Measurements from ENCODE around the gene MAB21L3.

Gene MAB21L3

DNA sequence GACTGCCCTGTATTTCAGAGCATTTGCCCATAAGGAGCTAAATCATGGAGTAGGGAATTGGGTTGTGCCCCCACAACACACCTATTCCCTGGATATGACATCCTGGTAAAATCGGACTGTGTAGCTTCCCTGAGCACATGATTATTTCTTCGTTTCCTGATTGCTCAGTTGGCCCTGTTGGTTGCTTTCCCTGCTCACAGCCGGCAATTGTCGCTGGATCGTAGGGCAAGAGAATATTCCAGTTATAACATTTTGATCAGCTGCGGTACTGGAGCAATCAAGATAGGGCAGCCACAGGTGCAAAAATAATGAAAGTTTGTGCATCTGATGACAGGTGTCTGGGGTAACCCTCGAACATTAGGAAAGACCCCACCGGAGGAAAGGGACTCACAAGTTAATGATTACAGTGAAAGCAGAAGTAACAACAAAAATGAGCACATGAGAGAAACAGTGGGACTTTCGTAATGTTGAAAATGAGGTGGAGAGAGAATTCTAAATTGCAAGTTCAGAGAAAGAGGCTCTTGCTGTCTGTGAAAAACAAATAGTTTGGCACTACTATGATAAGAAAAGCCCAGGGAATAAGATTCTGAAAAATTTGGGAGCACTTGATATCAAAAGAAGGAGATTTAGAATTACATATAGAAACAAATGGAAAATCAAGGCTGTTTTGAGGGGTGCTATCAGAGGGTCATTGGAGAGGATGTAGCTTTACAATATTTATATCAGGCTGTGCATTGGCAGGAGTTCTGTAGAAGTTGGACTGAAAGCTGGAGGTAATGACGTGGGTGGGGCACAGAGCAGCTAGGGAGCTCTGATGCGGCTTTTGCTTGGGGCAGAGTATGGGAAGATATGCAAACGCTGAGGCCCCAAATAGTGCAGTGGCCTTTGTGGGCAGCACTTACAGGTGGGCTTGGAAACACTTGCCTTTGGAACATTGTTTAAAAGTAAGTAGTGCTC, at the start of gene MAB21L3:
Gene MAB21L3 (plus strand): TSS at position 833 of the 957 bp plus-strand sequence. CDS start 1,217 bp downstream, outside the sequence.
- DNase-seq (ENCODE audit: low read depth in 3 of 3, low spot score in 1 of 3) = no peak

DNA sequence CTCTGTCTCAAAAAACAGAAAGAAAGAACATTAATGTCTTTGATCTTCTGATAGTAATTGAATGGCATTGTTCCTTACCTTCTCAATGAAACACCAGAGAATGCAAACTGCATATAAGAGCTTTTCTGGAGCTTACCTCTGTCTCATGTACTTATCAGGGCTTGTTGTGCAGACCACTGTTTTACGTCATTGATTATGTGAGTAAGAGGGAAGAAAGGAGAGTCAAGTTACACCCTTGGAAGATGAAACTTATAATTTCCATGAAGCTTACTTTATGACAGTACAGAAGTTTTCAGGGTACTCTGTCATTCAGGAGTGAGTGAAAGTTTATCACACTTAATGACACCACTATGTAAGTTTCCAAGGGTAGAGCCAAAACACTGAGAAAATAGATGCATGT, 49.0 kb upstream of the MAB21L3 start:
- DNase-seq (ENCODE audit: low read depth in 3 of 3, low spot score in 1 of 3) = no peak

DNA sequence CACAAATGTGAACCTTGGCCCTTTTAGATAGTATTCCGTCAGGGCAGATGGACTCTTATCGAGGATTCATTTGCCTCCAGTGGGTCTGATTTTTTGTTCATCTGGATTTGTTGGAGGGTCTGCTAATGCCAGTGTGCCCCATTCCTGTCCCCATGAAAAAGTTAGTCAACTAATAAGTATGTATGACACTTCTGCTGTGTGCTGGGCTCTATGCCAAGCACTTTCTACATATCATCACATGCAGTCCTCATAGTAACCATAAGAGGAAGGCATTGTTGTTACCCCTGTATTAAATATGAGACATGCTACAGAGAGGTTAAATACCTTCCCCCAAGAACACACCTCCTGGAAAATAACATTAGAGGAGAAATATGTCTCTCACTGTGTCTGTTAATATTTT, 46.6 kb upstream of the MAB21L3 start:
- no peak for DNase-seq (ENCODE audit: low read depth in 3 of 3, low spot score in 1 of 3)

DNA sequence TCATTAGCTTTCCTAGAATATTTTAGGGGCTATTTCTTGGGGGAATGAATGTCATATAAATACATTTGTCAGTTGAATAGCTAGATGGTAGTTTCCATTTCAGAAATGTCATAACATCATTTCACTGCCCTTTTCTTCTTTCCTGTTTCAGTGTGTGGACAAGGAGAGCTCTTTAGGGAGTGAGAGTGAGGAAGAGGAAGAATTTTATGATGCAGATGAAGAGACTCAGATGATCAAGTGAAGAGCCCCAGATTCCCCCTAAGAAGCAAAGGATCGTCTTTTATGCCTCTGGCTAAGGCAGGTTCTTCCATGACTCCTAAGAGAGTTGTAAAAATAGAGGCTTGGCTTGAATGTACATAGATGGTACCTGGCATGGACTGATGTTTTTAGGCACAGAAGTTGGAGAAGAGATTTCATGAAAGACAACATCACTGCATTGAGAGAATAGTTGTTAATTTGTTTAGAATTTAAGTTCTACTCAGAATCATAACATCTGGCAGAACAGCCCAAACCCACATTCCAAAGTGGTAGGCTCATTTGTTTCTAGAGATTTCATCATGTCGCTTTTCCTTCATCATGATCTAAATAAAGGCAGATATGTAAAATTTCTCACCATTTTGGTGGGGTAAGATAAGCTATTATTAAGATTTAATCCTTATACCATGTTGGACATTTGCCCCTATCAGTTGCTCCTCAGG, 44.2 kb upstream of the MAB21L3 start:
- no peak for DNase-seq (ENCODE audit: low read depth in 3 of 3, low spot score in 1 of 3)

DNA sequence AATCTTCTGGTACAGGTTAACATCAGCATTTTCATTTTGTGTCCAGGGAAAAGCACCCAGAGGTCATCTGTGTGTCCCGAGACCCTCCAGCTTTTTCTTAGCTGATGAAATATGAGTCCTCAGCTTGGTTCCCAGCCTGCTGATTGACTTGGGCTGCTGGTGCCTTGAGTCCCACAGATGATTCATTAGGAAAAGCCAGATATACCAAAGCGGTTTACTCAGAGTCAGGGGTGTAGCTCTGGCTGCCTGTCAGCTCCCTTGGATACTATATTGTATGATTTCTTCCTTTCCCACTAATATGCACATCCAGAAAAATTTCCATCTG, 43.7 kb upstream of the MAB21L3 start:
- no peak for DNase-seq (ENCODE audit: low read depth in 3 of 3, low spot score in 1 of 3)

DNA sequence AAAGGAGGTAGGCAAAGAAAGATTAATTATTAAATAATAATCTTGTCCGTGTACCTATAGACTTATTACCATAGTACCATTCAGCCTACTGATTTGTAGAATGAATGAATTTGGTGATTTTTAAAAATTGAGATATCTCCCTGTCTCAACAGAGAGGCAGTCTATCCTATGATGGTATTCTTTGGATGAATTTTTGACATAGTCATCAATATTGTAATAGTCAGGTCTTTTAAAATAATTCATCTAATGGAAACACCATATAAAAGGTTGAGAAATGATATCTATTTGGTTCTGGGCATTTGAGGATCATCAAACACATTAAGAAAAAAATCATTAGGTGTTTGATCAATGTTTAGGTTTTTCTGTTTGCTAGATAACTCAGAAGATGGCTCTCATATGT, 35.6 kb upstream of the MAB21L3 start:
- DNase-seq (ENCODE audit: low read depth in 3 of 3, low spot score in 1 of 3) = no peak

DNA sequence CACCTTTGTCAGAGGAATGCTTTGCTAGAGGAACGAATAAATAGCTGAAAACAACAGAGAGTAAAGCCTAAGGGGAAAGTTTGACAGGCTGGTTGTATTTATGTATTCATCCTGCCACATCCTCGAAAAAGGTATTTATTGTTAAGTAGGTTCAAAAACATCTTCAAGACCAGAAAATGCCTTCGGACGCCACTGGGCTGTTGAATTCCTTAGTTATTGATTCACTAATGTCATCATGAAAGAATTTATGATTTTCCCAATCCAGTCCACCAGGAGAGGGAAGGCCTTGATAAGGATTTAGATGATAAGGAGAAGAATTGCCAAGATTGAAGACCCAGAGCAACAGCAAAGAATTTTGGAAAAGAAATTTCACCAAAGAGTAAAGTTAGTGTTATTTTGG, 35.2 kb upstream of the MAB21L3 start:
- DNase-seq (ENCODE audit: low read depth in 3 of 3, low spot score in 1 of 3) = no peak

DNA sequence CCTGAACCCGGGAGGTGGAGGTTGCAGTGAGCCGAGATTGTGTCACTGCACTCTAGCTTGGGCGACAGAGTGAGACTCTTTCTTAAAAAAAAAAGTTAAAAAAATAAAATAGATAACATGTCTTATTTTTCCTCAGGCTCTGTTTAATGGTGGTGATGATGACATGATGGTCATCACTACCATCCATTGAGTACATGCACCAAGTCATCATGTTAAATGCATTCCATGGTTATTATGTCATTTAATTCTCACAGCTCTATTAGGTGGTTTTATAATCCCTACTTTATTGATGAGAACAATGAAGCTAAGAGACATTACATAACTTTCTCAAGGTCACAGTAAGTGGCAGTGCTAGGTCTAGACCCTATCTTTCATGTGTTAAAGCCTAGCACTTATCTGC, 34.4 kb upstream of the MAB21L3 start:
- DNase-seq (ENCODE audit: low read depth in 3 of 3, low spot score in 1 of 3) = no peak

DNA sequence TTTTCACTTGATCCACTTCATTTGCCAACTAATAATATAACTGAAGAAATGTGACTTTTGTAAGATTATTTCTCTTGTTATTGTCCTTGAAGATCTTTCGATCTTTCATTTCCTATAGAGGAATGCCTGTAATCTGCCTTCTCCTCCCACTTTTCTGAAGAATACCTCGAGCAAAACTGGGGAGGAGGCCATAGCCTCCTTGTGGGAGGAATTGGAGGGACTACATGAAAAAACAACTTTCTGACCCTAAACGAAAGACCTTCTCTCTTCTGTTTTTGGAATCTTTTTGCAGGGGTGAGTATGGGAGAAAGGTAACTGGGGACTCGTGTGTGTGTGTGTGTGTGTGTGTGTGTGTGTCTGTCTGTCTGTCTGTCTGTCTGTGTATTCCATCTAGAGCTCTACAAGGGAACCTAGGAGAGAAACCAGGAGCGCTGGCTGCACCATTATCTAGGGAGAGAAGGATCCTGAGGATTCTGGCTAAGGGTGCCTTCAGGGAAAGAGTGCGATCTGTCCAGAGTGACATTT, 32.4 kb upstream of the MAB21L3 start:
- no peak for DNase-seq (ENCODE audit: low read depth in 3 of 3, low spot score in 1 of 3)

DNA sequence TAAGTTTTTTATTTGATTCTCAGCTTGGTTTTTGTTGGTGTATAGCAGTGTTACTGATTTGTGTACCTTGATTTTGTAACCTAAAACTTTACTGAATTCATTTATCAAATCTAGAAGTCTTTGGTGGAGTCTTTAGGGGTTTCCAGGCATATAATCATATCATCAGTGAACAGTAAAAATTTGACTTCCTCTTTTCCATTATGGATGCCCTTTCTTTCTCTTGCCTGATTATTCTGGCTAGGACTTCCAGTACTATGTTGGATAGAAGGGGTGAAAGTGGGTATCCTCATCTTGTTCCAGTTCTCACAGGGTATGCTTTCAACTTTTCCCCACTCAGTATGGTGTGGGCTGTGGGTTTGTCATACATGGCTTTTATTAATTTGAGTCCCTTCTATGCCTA, 23.6 kb upstream of the MAB21L3 start:
- no peak for DNase-seq (ENCODE audit: low read depth in 3 of 3, low spot score in 1 of 3)

DNA sequence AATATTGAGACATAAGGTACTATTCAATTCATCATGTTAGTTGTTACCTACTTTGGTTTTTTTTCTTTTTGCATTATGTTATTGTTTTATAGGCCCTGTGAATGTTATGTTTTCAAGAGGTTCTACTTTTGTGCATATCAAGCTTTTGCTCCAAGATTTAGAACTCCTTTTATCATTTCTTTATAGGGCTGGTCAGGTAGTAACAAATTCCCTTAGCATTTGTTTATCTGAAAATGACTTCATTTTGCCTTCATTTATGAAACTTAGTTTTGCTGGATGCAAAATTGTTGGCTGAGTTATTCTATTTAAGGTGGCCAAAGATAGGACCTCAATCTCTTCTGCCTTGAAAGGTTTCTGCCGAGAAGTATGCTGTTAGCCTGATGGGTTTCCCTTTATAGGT, 21.3 kb upstream of the MAB21L3 start:
- no peak for DNase-seq (ENCODE audit: low read depth in 3 of 3, low spot score in 1 of 3)

DNA sequence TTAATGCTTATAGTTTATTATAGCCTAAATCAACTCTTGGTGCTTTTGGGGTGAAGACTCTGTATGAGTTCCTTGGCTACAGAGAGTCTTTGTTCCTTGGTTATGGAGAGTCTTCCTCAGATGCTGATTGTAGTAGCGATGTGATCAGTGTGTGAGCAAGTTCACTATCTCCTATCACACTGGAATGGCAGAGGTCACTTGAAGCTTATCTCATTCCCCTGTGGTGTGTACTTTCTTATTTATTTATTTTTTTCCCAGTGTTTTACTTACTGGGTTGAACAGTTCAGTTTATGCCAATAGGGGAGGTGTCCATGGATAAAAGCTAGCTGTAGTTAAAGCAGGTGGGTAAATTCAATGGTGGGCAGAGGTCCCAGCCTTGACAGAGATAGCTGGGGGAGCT, 20.1 kb upstream of the MAB21L3 start:
- DNase-seq (ENCODE audit: low read depth in 3 of 3, low spot score in 1 of 3) = no peak

DNA sequence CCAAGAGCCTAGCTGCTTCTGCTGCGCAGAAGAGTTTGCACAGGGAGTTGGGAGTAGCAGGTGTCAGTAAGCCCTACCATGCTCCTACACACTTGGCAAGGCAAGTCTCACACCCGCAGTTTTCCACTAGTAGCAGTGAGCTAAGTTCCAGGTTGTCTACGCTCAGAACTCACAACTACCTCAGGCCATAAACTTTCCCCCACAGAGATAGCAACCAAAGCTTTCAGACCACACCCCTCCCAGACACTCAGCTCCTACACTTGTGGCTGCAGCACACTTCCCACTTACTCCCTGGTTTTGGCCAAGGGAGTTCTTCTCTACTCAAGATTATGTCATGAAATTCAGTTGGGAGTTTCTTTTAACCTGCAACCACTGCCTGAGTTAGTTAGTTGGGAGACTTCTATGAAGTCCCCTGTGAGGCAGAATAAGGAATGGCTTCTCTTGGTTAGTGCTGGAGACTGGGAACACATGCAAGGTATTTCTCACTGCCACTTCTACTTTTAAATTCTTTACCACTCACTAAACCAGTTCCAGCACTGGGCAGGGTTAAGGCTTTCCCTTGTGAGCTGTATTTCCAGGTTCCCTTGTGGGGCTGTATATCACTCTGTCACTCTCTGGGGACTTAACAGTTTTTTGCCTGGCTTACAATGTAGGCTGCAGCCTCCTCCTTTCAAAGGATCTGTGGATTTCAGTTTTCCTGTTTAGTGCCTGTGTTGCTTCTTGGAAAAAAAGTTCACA, 18.3 kb upstream of the MAB21L3 start:
- DNase-seq (ENCODE audit: low read depth in 3 of 3, low spot score in 1 of 3) = no peak

DNA sequence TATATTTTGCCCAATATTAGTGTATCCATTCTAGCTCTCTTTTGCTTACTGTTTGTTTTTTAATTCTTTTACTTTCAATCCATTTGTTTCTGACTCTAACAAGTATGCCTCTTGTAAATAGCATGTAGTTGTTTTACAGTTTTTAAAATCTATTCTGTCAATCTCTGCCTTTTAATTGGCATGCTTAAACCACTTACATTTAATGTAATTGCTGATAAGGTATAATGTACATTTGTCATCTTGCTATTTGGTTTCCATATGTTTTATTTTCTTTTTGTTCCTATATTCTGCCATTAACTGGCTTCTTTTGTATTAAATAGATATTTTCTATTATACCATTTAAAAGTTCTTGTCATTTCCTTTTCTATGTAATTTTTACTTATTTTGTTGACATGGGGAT, 16.2 kb upstream of the MAB21L3 start:
- no peak for DNase-seq (ENCODE audit: low read depth in 3 of 3, low spot score in 1 of 3)

DNA sequence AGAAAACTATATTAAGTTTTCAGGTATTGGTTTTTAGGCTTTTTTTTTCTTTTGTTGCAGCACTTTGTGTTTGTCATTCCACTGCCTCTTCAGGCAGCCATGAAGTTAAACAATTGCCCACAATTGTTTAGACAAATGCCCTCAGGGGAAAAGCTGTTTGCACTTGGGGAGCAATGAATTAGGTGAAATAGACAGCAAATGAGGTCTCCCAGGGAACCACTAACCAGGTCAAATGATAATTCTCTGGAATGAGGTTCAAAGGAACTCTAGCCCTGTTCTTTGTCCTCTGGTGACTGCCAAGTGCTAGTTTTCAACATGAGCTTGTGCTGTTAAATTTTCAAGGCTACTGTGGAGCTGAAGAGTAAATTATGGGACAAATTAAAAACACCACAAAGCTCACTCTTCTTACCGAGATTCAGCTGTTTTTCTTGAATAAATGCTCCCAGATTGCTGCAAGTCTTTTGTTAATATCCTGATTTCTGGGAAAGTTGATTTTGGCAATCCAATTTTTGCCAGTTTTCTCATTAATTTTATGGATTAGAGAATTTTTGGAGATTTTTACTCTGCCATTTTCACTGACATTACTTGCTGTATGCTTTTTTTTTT, 15.1 kb upstream of the MAB21L3 start:
- no peak for DNase-seq (ENCODE audit: low read depth in 3 of 3, low spot score in 1 of 3)

DNA sequence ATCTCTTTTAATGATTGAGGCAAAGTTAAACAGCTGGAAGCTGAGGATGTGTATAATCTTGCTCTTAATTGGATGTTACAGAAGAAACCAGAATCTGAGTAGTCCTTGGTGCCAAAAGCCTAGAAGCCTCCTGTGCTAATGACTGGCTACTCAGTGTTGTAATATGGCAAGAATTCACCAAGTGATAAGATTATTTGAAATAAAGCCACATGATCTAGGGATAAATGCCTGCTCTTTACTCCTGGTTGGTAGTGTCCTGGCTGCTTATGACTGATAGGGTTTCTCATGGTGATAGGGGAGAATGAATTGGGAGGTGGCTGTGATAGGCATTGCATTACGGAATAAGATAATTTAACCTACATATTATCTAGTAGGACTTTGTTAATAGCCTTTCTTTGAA, 13.6 kb upstream of the MAB21L3 start:
- DNase-seq (ENCODE audit: low read depth in 3 of 3, low spot score in 1 of 3) = no peak

DNA sequence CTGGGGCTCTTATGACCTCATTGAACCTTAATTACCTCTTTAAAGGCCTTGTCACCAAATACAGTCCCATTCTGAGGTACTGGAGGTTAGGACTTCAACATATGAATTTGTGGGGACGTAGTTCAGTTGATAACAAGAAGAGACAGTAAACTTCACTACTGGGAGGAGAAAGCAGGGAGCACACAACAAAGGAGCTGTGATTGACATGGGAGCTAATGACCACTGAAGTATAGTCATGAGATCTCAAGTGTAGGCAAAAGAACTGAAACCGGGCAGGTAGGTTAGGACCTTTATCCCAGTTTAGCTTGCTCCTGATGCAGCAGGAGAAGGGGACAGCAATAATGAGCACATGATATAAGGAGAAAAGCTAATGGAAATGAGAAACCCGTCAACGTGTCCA, 11.8 kb upstream of the MAB21L3 start:
- no peak for DNase-seq (ENCODE audit: low read depth in 3 of 3, low spot score in 1 of 3)

DNA sequence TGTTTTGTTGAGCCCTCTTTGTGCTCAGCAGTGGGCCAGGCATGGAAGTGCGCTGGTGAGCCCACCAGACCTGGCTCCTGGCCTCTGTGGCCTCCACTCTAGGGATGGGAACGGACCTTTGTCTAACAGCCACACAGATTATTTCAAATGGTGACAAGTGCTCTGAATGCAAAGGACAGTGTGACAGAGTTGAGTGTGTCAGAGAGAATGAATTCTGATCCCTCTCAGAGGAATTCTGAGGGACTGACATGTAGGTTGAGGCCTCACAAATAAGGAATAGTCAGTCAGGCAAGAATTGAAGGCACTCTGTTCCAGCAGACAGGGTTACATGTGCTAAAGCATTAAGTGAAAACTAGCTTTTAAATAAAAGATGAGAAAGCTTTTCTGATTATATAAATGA, 11.3 kb upstream of the MAB21L3 start:
- DNase-seq (ENCODE audit: low read depth in 3 of 3, low spot score in 1 of 3) = no peak

DNA sequence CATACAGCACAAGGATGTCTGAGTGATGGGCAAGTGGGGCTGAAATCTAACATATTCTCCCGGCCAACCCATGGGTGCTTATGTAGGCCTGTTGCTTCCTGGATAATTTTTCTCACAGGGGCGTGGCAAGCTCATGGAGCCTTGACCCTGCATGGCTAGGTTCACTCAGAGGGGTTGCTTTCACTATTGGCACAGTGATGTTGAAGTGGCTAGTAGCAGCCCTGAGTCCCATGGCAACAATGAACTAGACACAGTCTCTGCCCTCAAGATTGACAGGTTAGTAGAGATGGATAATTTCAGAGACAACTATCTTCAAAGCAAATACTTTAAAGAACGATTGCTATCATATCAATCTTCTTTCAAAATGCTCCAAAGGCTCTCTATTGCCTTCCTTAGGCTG, 6.5 kb upstream of the MAB21L3 start:
- DNase-seq (ENCODE audit: low read depth in 3 of 3, low spot score in 1 of 3) = no peak

DNA sequence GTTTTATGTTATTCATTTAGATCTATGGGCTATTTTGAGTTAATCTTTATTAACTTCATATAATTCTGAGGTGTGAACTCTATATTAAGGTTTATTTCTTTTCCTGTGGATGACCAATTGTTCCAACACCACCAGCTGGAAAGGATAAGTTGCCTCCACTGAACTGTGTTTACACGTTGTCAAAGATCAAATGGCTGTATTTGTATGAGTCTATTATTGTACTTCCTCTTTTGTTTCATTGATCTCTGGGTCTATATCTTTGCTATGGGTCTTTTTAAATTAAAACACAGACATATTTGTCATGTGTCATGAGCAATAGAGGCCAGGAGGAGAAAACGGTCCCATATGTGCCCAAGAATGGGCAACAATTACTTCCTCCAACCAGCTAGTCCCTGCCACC, 5.2 kb upstream of the MAB21L3 start:
- no peak for DNase-seq (ENCODE audit: low read depth in 3 of 3, low spot score in 1 of 3)

DNA sequence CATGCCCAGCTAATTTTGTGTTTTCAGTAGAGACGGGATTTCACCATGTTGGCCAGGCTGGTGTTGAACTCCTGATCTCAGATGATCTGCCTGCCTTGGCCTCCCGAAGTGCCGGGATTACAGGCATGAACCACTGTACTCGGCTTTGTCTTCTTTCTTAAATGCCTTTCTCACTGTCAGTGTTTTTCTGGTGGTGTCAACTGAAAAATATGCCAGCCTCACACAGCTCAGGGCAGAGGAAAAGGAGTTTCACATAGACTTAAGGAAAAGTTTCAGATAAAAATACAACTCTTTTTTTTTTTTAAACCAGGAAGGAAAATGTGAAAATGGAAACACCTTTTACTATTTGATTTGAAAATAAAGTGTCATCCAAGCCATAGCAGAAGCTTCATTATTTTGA, 4.6 kb upstream of the MAB21L3 start:
- no peak for DNase-seq (ENCODE audit: low read depth in 3 of 3, low spot score in 1 of 3)
